Thyroid gland (tissue), 4 donors: ENCODE measurements around the gene PLXNA4.

Source experiments
- POLR2A ChIP-seq, 2 donors: fragments of 450-650 bp; IDR thresholded peaks; one replicate each; pipeline ENCODE4 v1.6.1; 2017; ENCODE audit warnings: antibody characterized with exemption in 2 of 2, mild to moderate bottlenecking in 2 of 2, moderate library complexity in 1 of 2
- TF ChIP-seq, protein P1 (sequence below), 6 experiments: fragments of 200-600 bp in 3 of 6; fragments of 450-650 bp in 3 of 6; sonication (generic) in 3 of 6; IDR thresholded peaks; one replicate each; pipeline ENCODE4 v1.5.1; 2016 to 2019; ENCODE audit warnings: antibody characterized with exemption in 6 of 6, mild to moderate bottlenecking in 2 of 6, inconsistent platforms in 1 of 6, moderate library complexity in 1 of 6

DNA sequence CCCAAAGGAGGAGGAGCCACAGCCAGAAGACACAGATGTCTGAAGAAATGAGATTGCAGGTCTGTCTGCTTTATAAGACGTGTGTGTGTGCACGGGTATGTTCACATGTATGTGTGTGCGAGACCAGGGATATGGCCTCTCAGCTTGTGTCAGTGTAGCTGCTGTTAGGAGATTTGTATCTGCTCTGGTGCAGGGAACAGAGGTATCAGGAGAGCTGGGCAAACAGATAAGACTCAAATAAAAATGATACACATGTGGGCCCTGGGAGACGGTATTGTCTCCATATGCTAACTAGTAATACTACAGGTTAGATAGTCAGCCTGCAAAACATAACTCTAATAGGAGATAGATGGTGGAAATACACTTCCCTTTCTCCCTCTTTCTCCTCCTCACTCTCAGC, 161.0 kb downstream of the PLXNA4 start:
- TF ChIP-seq, protein P1, sequence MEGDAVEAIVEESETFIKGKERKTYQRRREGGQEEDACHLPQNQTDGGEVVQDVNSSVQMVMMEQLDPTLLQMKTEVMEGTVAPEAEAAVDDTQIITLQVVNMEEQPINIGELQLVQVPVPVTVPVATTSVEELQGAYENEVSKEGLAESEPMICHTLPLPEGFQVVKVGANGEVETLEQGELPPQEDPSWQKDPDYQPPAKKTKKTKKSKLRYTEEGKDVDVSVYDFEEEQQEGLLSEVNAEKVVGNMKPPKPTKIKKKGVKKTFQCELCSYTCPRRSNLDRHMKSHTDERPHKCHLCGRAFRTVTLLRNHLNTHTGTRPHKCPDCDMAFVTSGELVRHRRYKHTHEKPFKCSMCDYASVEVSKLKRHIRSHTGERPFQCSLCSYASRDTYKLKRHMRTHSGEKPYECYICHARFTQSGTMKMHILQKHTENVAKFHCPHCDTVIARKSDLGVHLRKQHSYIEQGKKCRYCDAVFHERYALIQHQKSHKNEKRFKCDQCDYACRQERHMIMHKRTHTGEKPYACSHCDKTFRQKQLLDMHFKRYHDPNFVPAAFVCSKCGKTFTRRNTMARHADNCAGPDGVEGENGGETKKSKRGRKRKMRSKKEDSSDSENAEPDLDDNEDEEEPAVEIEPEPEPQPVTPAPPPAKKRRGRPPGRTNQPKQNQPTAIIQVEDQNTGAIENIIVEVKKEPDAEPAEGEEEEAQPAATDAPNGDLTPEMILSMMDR (IDR thresholded peaks at IDR 0.05), result no peak
- TF ChIP-seq POLR2A (IDR thresholded peaks at IDR 0.05), result no peak
